Fibroblast of lung (primary cell): Measurements from ENCODE around the gene ARHGAP36.

Source experiments
- CTCF ChIP-seq, 2 donors: IDR thresholded peaks in 1 of 2; conservative IDR thresholded peaks in 1 of 2; 1 replicate in 1 of 2; 2 replicates in 1 of 2; pipeline ENCODE4 v1.5.1; 2011 to 2012; ENCODE audit warnings: low read length in 2 of 2, control low read depth in 1 of 2, inconsistent platforms in 1 of 2, low read depth in 1 of 2, mild to moderate bottlenecking in 1 of 2
- EZH2 ChIP-seq: IDR thresholded peaks from 2 replicates; pipeline ENCODE4 v1.5.1; 2012; ENCODE audit warnings: low read length, control low read depth, mild to moderate bottlenecking; ENCODE audit errors: missing control alignments

GRCh38 chrX:131067216-131067615 is 9.1 kb downstream of the ARHGAP36 start:
- TF ChIP-seq CTCF (conservative IDR thresholded peaks at IDR 0.05 in 1 of 2, IDR thresholded peaks at IDR 0.05 in 1 of 2; ENCODE audit: low read depth in 1 of 2, low read length in 2 of 2) (no peak), EZH2 (no peak)
